CD8-positive, alpha-beta memory T cell (primary cell): Measurements from ENCODE around the gene TMEM61. TPM values are rescaled to one million over a fixed set of nuclear protein-coding genes. Genes with fewer than 3 reads are reported as not detected.
A peak's percentile ranks its signal among the peaks of the same experiment; 100 is the strongest.
"Not testable (repeated sequence)": the region's sequence is repeated elsewhere in the genome, so short reads cannot be mapped to it uniquely, and the experiment has no call there.

Experiments used
- CTCF ChIA-PET: fragments of 350-600 bp; sonication (Branson Sonifier 250); formaldehyde crosslinking; loops from one replicate; lab custom pipeline; 2021; ENCODE audit warnings: antibody characterized with exemption; lab: Charles Lee
- POLR2A ChIA-PET: fragments of 350-600 bp; sonication (Branson Sonifier 250); formaldehyde crosslinking; loops from one replicate; lab custom pipeline; 2021; ENCODE audit warnings: antibody characterized with exemption; lab: Charles Lee
- DNase-seq, 5 donors: peaks; one replicate each; pipeline versions ENCODE4 v3.0.0 to v3.0.0-alpha.2; 2020 to 2022; ENCODE audit warnings: mixed read lengths in 1 of 5
- H3K27ac ChIP-seq: one replicate; pipeline ENCODE4 v1.7.0; 2013; ENCODE audit warnings: low read depth, mild to moderate bottlenecking, low read length, moderate library complexity
- H3K27me3 ChIP-seq: 2 replicates; pipeline ENCODE4 v1.7.0; 2013; ENCODE audit warnings: low read length, mild to moderate bottlenecking; ENCODE audit not compliant: insufficient read depth, poor library complexity, severe bottlenecking
- H3K36me3 ChIP-seq: 2 replicates; pipeline ENCODE4 v1.7.0; 2013; ENCODE audit warnings: mild to moderate bottlenecking, low read length, moderate library complexity; ENCODE audit not compliant: insufficient read depth
- H3K4me1 ChIP-seq: 2 replicates; pipeline ENCODE4 v1.7.0; 2013; ENCODE audit warnings: mild to moderate bottlenecking, low read length, moderate library complexity; ENCODE audit not compliant: insufficient read depth
- H3K4me3 ChIP-seq: 2 replicates; pipeline ENCODE4 v1.7.0; 2013; ENCODE audit warnings: mild to moderate bottlenecking, low read length
- H3K9me3 ChIP-seq: 2 replicates; pipeline ENCODE4 v1.7.0; 2013; ENCODE audit warnings: mild to moderate bottlenecking, low read length
- H3K27ac Mint-ChIP-seq, 8 donors: one replicate each; pipeline ENCODE4 v1.8.0; 2020 to 2021; ENCODE audit warnings: mixed read lengths in 8 of 8, mild to moderate bottlenecking in 6 of 8, inconsistent platforms in 3 of 8, moderate library complexity in 3 of 8
- H3K27me3 Mint-ChIP-seq, 2 donors: one replicate each; pipeline ENCODE4 v1.8.0; 2020 to 2021; ENCODE audit warnings: mixed read lengths in 2 of 2, mild to moderate bottlenecking in 1 of 2, moderate library complexity in 1 of 2
- H3K36me3 Mint-ChIP-seq, 3 donors: one replicate each; pipeline ENCODE4 v1.8.0; 2020 to 2021; ENCODE audit warnings: mixed read lengths in 3 of 3, inconsistent platforms in 1 of 3, mild to moderate bottlenecking in 1 of 3
- H3K4me1 Mint-ChIP-seq, 3 donors: one replicate each; pipeline ENCODE4 v1.8.0; 2020 to 2021; ENCODE audit warnings: mixed read lengths in 3 of 3, inconsistent platforms in 1 of 3, mild to moderate bottlenecking in 1 of 3
- H3K4me3 Mint-ChIP-seq, 7 donors: one replicate each; pipeline ENCODE4 v1.8.0; 2020 to 2021; ENCODE audit warnings: mixed read lengths in 7 of 7, mild to moderate bottlenecking in 6 of 7, moderate library complexity in 4 of 7, inconsistent platforms in 2 of 7
- H3K9me3 Mint-ChIP-seq, 5 donors: one replicate each; pipeline ENCODE4 v1.8.0; 2020 to 2022; ENCODE audit warnings: mixed read lengths in 5 of 5, mild to moderate bottlenecking in 3 of 5, moderate library complexity in 2 of 5, inconsistent platforms in 1 of 5
- polyA plus RNA-seq: library from polyadenylated mRNA; unstranded; fragments of 300-500 nt; fragmentation: Illumina TruSeq; gene quantifications from one replicate; pipeline ENCODE4 v1.2.3, GENCODE V29; 2021
- total RNA-seq, 2 experiments: library from RNA; stranded (reverse); gene quantifications; one replicate each; pipeline ENCODE4 v1.2.3, GENCODE V29; 2021

TMEM61 gene
- total and polyA plus RNA-seq, 3 experiments from 2014 or later, result not detected

GRCh38 chr1:54963829-54964228 is 16.6 kb upstream of the TMEM61 start:
- CTCF ChIA-PET, H3K27me3 ChIP-seq, POLR2A ChIA-PET, H3K4me1 ChIP-seq, H3K36me3 Mint-ChIP-seq, H3K4me1 Mint-ChIP-seq, H3K9me3 Mint-ChIP-seq, H3K4me3 Mint-ChIP-seq, DNase-seq, H3K9me3 ChIP-seq, H3K27ac ChIP-seq, H3K36me3 ChIP-seq, H3K4me3 ChIP-seq: not testable (repeated sequence)
- Mint-ChIP-seq H3K27ac (peak overlapping the region in 1 of 8 donors; percentile 86), H3K27me3 (peaks cover 0 to 27% of the 10 kb centered on the region in 2 donors)

- ChIA-PET CTCF (interaction anchor here (1.9 to 2.1 kb wide), 2 partner anchors 15 to 21 kb away, joined by 9 read pairs; no protein-coding TSS in a partner anchor), POLR2A (no interaction called here)
- no peak for DNase-seq
- Mint-ChIP-seq H3K36me3 (no peaks in the 10 kb centered on the region), H3K4me3 (peak overlapping the region in 1 of 7 donors; percentile 23), H3K9me3 (no peaks in the 10 kb centered on the region), H3K4me1 (peaks cover 3 to 8% (median 8%) of the 10 kb centered on the region in 3 donors), H3K27me3 (peaks cover 9 to 34% of the 10 kb centered on the region in 2 donors), H3K27ac (peak overlapping the region in 1 of 8 donors; percentile 10)
- Histone ChIP-seq H3K4me3 (no peak overlapping the region), H3K36me3 (no peaks in the 10 kb centered on the region), H3K9me3 (no peaks in the 10 kb centered on the region), H3K4me1 (peaks cover 5% of the 10 kb centered on the region), H3K27me3 (no peaks in the 10 kb centered on the region), H3K27ac (no peak overlapping the region)
Measured at GRCh38 chr1:54965624-54966340, 14.6 kb upstream of the TMEM61 start.

DNA sequence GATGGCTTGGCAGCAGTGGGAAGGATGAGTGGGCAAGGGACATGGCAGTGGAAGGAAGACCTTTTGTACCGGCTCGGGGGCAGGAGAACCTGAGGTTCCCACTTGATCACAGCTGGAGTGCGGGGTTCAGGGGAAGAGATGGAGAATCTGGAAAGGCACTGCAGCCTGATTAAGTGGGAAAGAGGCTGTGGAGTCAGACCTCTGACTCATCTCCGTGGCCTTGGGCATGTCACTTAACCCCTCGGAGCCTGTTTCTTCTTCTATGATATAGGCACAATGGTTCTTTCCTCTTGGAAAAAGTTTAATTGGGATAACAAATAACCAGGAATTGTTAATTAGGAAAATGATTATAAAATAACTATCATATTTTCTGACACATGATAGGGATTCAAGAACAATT is 13.1 kb upstream of the TMEM61 start:
- H3K9me3 Mint-ChIP-seq, result no peaks in the 10 kb centered on the region
- no peaks in the 10 kb centered on the region for H3K36me3 ChIP-seq
- no peaks in the 10 kb centered on the region for H3K9me3 ChIP-seq
- peaks cover 5% of the 10 kb centered on the region for H3K4me1 ChIP-seq
- peaks cover 16 to 39% of the 10 kb centered on the region in 2 donors for H3K27me3 Mint-ChIP-seq
- H3K4me1 Mint-ChIP-seq, result peaks cover 3 to 8% (median 8%) of the 10 kb centered on the region in 3 donors
- H3K27ac Mint-ChIP-seq, result no peak overlapping the region
- H3K36me3 Mint-ChIP-seq, result no peaks in the 10 kb centered on the region
- ChIA-PET CTCF (no interaction called here), POLR2A (no interaction called here)
- H3K4me3 Mint-ChIP-seq, result no peak overlapping the region
- DNase-seq, result no peak
- no peaks in the 10 kb centered on the region for H3K27me3 ChIP-seq
- no peak overlapping the region for H3K27ac ChIP-seq
- no peak overlapping the region for H3K4me3 ChIP-seq

GRCh38 chr1:54968551-54968950 is 11.9 kb upstream of the TMEM61 start:
- Histone ChIP-seq H3K27ac (no peak overlapping the region), H3K4me3 (no peak overlapping the region), H3K27me3 (no peaks in the 10 kb centered on the region), H3K9me3 (no peaks in the 10 kb centered on the region), H3K36me3 (no peaks in the 10 kb centered on the region), H3K4me1 (peaks cover 5% of the 10 kb centered on the region)
- Mint-ChIP-seq H3K27ac (no peak overlapping the region), H3K9me3 (no peaks in the 10 kb centered on the region), H3K4me1 (peaks cover 3 to 8% (median 8%) of the 10 kb centered on the region in 3 donors), H3K4me3 (no peak overlapping the region), H3K27me3 (peaks cover 25 to 43% of the 10 kb centered on the region in 2 donors), H3K36me3 (no peaks in the 10 kb centered on the region)
- CTCF ChIA-PET, result no interaction called here
- DNase-seq, result no peak
- POLR2A ChIA-PET, result no interaction called here

GRCh38 chr1:54969879-54970278 is 10.5 kb upstream of the TMEM61 start:
- H3K9me3 Mint-ChIP-seq, result no peaks in the 10 kb centered on the region
- ChIA-PET CTCF (interaction anchor here (0.6 kb wide), 1 partner anchor 19 kb away, joined by 3 read pairs; no protein-coding TSS in a partner anchor), POLR2A (no interaction called here)
- peaks cover 5% of the 10 kb centered on the region for H3K4me1 ChIP-seq
- H3K4me3 Mint-ChIP-seq, result no peak overlapping the region
- peaks cover 3 to 8% (median 8%) of the 10 kb centered on the region in 3 donors for H3K4me1 Mint-ChIP-seq
- H3K9me3 ChIP-seq, result no peaks in the 10 kb centered on the region
- no peaks in the 10 kb centered on the region for H3K36me3 ChIP-seq
- H3K27me3 Mint-ChIP-seq, result peaks cover 25 to 45% of the 10 kb centered on the region in 2 donors
- H3K4me3 ChIP-seq, result no peak overlapping the region
- H3K27ac ChIP-seq, result no peak overlapping the region
- DNase-seq, result no peak
- no peaks in the 10 kb centered on the region for H3K27me3 ChIP-seq
- no peak overlapping the region for H3K27ac Mint-ChIP-seq
- no peaks in the 10 kb centered on the region for H3K36me3 Mint-ChIP-seq

- no peaks in the 10 kb centered on the region for H3K9me3 Mint-ChIP-seq
- peaks cover 25 to 52% of the 10 kb centered on the region in 2 donors for H3K27me3 Mint-ChIP-seq
- CTCF ChIA-PET, result interaction anchor here (1.0 kb wide), 1 partner anchor 25 kb away, joined by 3 read pairs; no protein-coding TSS in a partner anchor
Measured at GRCh38 chr1:54970901-54971300, 9.5 kb upstream of the TMEM61 start.

DNA sequence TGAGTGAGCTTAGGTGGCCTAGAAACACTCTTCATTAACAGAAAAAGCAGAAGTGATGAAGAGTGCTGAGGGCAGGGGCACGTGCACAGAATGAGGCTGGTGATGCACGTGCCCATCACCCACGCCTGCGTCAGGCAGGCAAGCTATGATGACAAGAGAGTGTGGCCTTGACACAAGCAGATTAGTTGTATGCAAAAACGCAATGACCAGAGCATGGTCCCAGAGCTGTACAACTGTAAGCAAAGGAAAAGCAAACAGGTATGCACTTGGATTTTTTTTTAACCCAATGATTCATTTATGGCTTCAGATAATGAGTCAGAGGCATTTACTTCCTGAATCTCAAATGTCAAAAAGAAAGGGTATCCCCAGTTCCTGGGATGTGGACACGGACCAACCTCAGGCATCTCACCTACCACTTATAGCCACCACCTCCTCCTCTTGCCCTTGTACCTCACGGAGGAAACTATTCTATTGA is 9.1 kb upstream of the TMEM61 start:
- Histone ChIP-seq H3K27ac (no peak overlapping the region), H3K36me3 (no peaks in the 10 kb centered on the region), H3K4me1 (no peaks in the 10 kb centered on the region), H3K4me3 (no peak overlapping the region), H3K27me3 (no peaks in the 10 kb centered on the region), H3K9me3 (no peaks in the 10 kb centered on the region)
- Mint-ChIP-seq H3K4me3 (no peak overlapping the region), H3K36me3 (no peaks in the 10 kb centered on the region), H3K4me1 (peaks cover 0 to 2% (median 2%) of the 10 kb centered on the region in 3 donors), H3K27ac (peak overlapping the region in 1 of 8 donors; percentile 1), H3K27me3 (peaks cover 25 to 51% of the 10 kb centered on the region in 2 donors), H3K9me3 (no peaks in the 10 kb centered on the region)
- ChIA-PET CTCF (interaction anchor here (1.0 kb wide), 1 partner anchor 25 kb away, joined by 3 read pairs; no protein-coding TSS in a partner anchor), POLR2A (no interaction called here)
- DNase-seq, result no peak

More at GRCh38 chr1:54970901-54971300, 9.5 kb upstream of the TMEM61 start:
- DNase-seq, result no peak
- Mint-ChIP-seq H3K27ac (no peak overlapping the region), H3K36me3 (no peaks in the 10 kb centered on the region), H3K4me3 (no peak overlapping the region), H3K4me1 (peaks cover 3 to 7% (median 6%) of the 10 kb centered on the region in 3 donors)
- Histone ChIP-seq H3K4me3 (no peak overlapping the region), H3K9me3 (no peaks in the 10 kb centered on the region), H3K27ac (no peak overlapping the region), H3K4me1 (peaks cover 4% of the 10 kb centered on the region), H3K36me3 (no peaks in the 10 kb centered on the region), H3K27me3 (no peaks in the 10 kb centered on the region)
- POLR2A ChIA-PET, result no interaction called here

DNA sequence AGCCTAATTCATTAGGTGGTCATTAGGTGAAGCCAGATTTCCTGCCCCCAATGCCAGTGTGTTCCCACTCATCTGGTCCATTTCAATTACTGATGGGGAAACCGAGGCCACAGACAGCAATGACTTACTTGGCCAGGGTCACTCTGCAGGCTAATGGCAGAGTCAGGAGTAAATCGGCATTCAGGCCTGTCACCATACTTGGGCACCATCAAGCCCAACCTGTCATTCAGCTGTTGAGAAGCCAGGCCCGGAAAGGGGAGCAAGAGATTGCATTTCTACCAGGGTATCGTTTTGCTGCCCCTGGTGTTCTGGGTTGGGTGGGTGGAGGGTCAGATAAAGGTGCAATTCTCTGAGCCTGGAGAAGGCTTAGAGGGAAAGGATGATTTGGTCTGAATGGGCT is 8.0 kb upstream of the TMEM61 start:
- Histone ChIP-seq H3K27me3 (no peaks in the 10 kb centered on the region), H3K9me3 (no peaks in the 10 kb centered on the region), H3K36me3 (no peaks in the 10 kb centered on the region), H3K27ac (no peak overlapping the region), H3K4me3 (no peak overlapping the region), H3K4me1 (no peaks in the 10 kb centered on the region)
- peaks cover 25 to 42% of the 10 kb centered on the region in 2 donors for H3K27me3 Mint-ChIP-seq
- no peak for DNase-seq
- no peaks in the 10 kb centered on the region for H3K9me3 Mint-ChIP-seq
- POLR2A ChIA-PET, result no interaction called here
- no peaks in the 10 kb centered on the region for H3K4me1 Mint-ChIP-seq
- H3K36me3 Mint-ChIP-seq, result no peaks in the 10 kb centered on the region
- no peak overlapping the region for H3K27ac Mint-ChIP-seq
- CTCF ChIA-PET, result no interaction called here
- H3K4me3 Mint-ChIP-seq, result no peak overlapping the region
